Measurements from ENCODE around the gene TOPAZ1.

- no peak for TF ChIP-seq POLR2AphosphoS5 (IDR thresholded peaks at IDR 0.05)
- TF ChIP-seq, protein P1, sequence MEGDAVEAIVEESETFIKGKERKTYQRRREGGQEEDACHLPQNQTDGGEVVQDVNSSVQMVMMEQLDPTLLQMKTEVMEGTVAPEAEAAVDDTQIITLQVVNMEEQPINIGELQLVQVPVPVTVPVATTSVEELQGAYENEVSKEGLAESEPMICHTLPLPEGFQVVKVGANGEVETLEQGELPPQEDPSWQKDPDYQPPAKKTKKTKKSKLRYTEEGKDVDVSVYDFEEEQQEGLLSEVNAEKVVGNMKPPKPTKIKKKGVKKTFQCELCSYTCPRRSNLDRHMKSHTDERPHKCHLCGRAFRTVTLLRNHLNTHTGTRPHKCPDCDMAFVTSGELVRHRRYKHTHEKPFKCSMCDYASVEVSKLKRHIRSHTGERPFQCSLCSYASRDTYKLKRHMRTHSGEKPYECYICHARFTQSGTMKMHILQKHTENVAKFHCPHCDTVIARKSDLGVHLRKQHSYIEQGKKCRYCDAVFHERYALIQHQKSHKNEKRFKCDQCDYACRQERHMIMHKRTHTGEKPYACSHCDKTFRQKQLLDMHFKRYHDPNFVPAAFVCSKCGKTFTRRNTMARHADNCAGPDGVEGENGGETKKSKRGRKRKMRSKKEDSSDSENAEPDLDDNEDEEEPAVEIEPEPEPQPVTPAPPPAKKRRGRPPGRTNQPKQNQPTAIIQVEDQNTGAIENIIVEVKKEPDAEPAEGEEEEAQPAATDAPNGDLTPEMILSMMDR (IDR thresholded peaks at IDR 0.05): no peak
Measured at GRCh38 chr3:44359146-44359751, 117.6 kb downstream of the TOPAZ1 start.
